HepG2 (cell line): ENCODE measurements around the gene INO80C. TPM values are rescaled to one million over a fixed set of nuclear protein-coding genes. Genes with fewer than 3 reads are reported as not detected.

Experiments
- AKNA ChIP-seq: sonication (generic); formaldehyde crosslinking; IDR thresholded peaks from 2 replicates; pipeline ENCODE4 v1.4.0; 2020; ENCODE audit warnings: missing genetic modification reagents, borderline replicate concordance
- ATF7-NPFF ChIP-seq: sonication (generic); formaldehyde crosslinking; IDR thresholded peaks from 2 replicates; pipeline ENCODE4 v1.8.1; 2023; ENCODE audit warnings: mild to moderate bottlenecking, low read depth, missing genetic modification reagents, moderate library complexity
- CHD4 ChIP-seq: fragments of 200-600 bp; sonication (generic); IDR thresholded peaks from 2 replicates; pipeline ENCODE4 v1.7.0; 2017; ENCODE audit warnings: mild to moderate bottlenecking, low read length, borderline replicate concordance
- FOXC1 ChIP-seq: sonication (generic); formaldehyde crosslinking; IDR thresholded peaks from 2 replicates; pipeline ENCODE4 v1.8.0; 2022; ENCODE audit warnings: mild to moderate bottlenecking, missing genetic modification reagents, borderline replicate concordance
- FOXP1 ChIP-seq, 2 experiments: fragments of 450-650 bp in 1 of 2; IDR thresholded peaks; 2 replicates each; pipeline ENCODE4 v1.6.1; 2017 to 2018; ENCODE audit warnings: antibody characterized with exemption in 1 of 2
- HNRNPK ChIP-seq: fragments of 200-400 bp; formaldehyde crosslinking; IDR thresholded peaks from 2 replicates; pipeline ENCODE4 v1.6.1; 2018; ENCODE audit warnings: low read length, low read depth, moderate library complexity, mild to moderate bottlenecking; ENCODE audit not compliant: poor library complexity, severe bottlenecking
- MBD4 ChIP-seq: IDR thresholded peaks from 2 replicates; pipeline ENCODE4 v1.6.1; 2012; ENCODE audit warnings: low read length, inconsistent platforms, borderline replicate concordance
- NPAS2 ChIP-seq: sonication (generic); formaldehyde crosslinking; IDR thresholded peaks from 2 replicates; pipeline ENCODE4 v1.8.0; 2022; ENCODE audit warnings: mild to moderate bottlenecking, missing genetic modification reagents, borderline replicate concordance
- NR2F1 ChIP-seq, 2 experiments: fragments of 450-650 bp in 1 of 2; formaldehyde crosslinking in 1 of 2; IDR thresholded peaks; 2 replicates each; pipeline versions ENCODE4 v1.5.0 to v1.6.1; 2016 to 2020; ENCODE audit warnings: mild to moderate bottlenecking in 1 of 2, missing compliant biosample characterization in 1 of 2, missing genetic modification reagents in 1 of 2, moderate library complexity in 1 of 2
- NR3C1 ChIP-seq: sonication (generic); formaldehyde crosslinking; IDR thresholded peaks from 2 replicates; pipeline ENCODE4 v1.4.0; 2020; ENCODE audit warnings: missing genetic modification reagents
- PRDM4 ChIP-seq: sonication (generic); formaldehyde crosslinking; IDR thresholded peaks from 2 replicates; pipeline ENCODE4 v1.9.0; 2021; ENCODE audit warnings: missing genetic modification reagents, borderline replicate concordance
- WIZ ChIP-seq: sonication (generic); formaldehyde crosslinking; IDR thresholded peaks from 2 replicates; pipeline ENCODE4 v1.5.1; 2020; ENCODE audit warnings: mild to moderate bottlenecking, missing genetic modification reagents
- ZNF224 ChIP-seq: sonication (generic); formaldehyde crosslinking; IDR thresholded peaks from 2 replicates; pipeline ENCODE4 v1.5.0; 2020; ENCODE audit warnings: mild to moderate bottlenecking, missing genetic modification reagents
- ZNF230 ChIP-seq: sonication (generic); formaldehyde crosslinking; IDR thresholded peaks from 2 replicates; pipeline ENCODE4 v1.4.0; 2020; ENCODE audit warnings: mild to moderate bottlenecking, missing genetic modification reagents
- ZNF501 ChIP-seq: sonication (generic); formaldehyde crosslinking; IDR thresholded peaks from 2 replicates; pipeline ENCODE4 v1.5.1; 2020; ENCODE audit warnings: mild to moderate bottlenecking, moderate library complexity, missing genetic modification reagents
- ZNF546 ChIP-seq: sonication (generic); formaldehyde crosslinking; conservative IDR thresholded peaks from 2 replicates; pipeline ENCODE4 v1.8.1; 2023; ENCODE audit warnings: mild to moderate bottlenecking, missing genetic modification reagents
- ZNF550 ChIP-seq: sonication (generic); formaldehyde crosslinking; IDR thresholded peaks from 2 replicates; pipeline ENCODE4 v1.4.0; 2020; ENCODE audit warnings: mild to moderate bottlenecking, missing genetic modification reagents, borderline replicate concordance
- ZNF616 ChIP-seq: sonication (generic); formaldehyde crosslinking; IDR thresholded peaks from 2 replicates; pipeline ENCODE4 v1.5.0; 2020; ENCODE audit warnings: low read depth, mild to moderate bottlenecking, missing genetic modification reagents
- ZSCAN25 ChIP-seq: sonication (generic); formaldehyde crosslinking; IDR thresholded peaks from 2 replicates; pipeline ENCODE4 v1.8.0; 2022; ENCODE audit warnings: mild to moderate bottlenecking, missing genetic modification reagents
- polyA plus RNA-seq, 8 experiments: library from polyadenylated mRNA; depleted of rRNA in 3 of 8; stranded (reverse) in 7 of 8; unstranded in 1 of 8; fragments of >200 nt; fragmentation: Illumina TruSeq in 4 of 8; extraction: Trizol in 4 of 8; gene quantifications; 2 replicates each; pipeline versions ENCODE4 v1.2.1 to v1.2.3, GENCODE V29; 2011 to 2016; ENCODE audit warnings: low read depth in 4 of 8, missing spikeins in 1 of 8, mixed read lengths in 1 of 8; ENCODE audit not compliant: insufficient read depth in 1 of 8
- total RNA-seq, 5 experiments: library from RNA; depleted of rRNA; stranded (reverse); fragments of >200 nt; fragmentation: Illumina TruSeq; extraction: Trizol; gene quantifications; 2 replicates each; pipeline ENCODE4 v1.2.3, GENCODE V29; 2016; ENCODE audit warnings: low read depth in 1 of 5
- TF ChIP-seq, protein P1 (sequence below): sonication (generic); formaldehyde crosslinking; IDR thresholded peaks from 2 replicates; pipeline ENCODE4 v1.4.0; 2020; ENCODE audit warnings: missing genetic modification reagents, borderline replicate concordance

The INO80C gene
- total and polyA plus RNA-seq, 2 of the 13 experiments (the other 11 are each of a cell fraction or from before 2014, with no cell fraction given) = 8.2 to 15.4 TPM

GRCh38 chr18:35458677-35459441 is 38.9 kb downstream of the INO80C start (continued):
- TF ChIP-seq HNRNPK (no peak), ZNF550 (no peak), ZNF616 (CRISPR knock-in tag) (no peak), WIZ (peak; percentile 51; the same call in 1 of the 2 replicates), FOXP1 (IDR thresholded peaks at IDR 0.05) (no peak), FOXP1 (CRISPR knock-in tag; IDR thresholded peaks at IDR 0.05) (no peak), ZNF230 (CRISPR knock-in tag) (no peak), NPAS2 (no peak), FOXC1 (CRISPR knock-in tag) (no peak), CHD4 (no peak), AKNA (no peak), MBD4 (no peak), NR2F1 (CRISPR knock-in tag; IDR thresholded peaks at IDR 0.05) (no peak), ZNF501 (CRISPR knock-in tag) (peak; percentile 47; the same call in 1 of the 2 replicates), PRDM4 (CRISPR knock-in tag) (no peak), ZNF224 (CRISPR knock-in tag) (no peak), NR3C1 (CRISPR knock-in tag) (no peak), ZNF546 (no peak), ATF7-NPFF (no peak), ZSCAN25 (no peak)
- TF ChIP-seq, protein P1, sequence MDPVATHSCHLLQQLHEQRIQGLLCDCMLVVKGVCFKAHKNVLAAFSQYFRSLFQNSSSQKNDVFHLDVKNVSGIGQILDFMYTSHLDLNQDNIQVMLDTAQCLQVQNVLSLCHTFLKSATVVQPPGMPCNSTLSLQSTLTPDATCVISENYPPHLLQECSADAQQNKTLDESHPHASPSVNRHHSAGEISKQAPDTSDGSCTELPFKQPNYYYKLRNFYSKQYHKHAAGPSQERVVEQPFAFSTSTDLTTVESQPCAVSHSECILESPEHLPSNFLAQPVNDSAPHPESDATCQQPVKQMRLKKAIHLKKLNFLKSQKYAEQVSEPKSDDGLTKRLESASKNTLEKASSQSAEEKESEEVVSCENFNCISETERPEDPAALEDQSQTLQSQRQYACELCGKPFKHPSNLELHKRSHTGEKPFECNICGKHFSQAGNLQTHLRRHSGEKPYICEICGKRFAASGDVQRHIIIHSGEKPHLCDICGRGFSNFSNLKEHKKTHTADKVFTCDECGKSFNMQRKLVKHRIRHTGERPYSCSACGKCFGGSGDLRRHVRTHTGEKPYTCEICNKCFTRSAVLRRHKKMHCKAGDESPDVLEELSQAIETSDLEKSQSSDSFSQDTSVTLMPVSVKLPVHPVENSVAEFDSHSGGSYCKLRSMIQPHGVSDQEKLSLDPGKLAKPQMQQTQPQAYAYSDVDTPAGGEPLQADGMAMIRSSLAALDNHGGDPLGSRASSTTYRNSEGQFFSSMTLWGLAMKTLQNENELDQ = no peak
